ENCODE measurements around the gene SYNPO2. TPM values are rescaled to one million over a fixed set of nuclear protein-coding genes. Genes with fewer than 3 reads are reported as not detected.

SYNPO2 gene
- total and polyA plus RNA-seq, 10 of the 15 experiments (the other 5 are each of a cell fraction or from before 2014, with no cell fraction given): 0.04 to 0.34 (median 0.28) TPM

- ChIA-PET POLR2A (no interaction called here), CTCF (interaction anchor here (0.6 kb wide), 1 partner anchor 1071 kb away, joined by 3 read pairs; no protein-coding TSS in a partner anchor), SMC1A (ENCODE audit: uncharacterized antibody, unreplicated experiment) (no interaction called here), RAD21 (ENCODE audit: unreplicated experiment) (no interaction called here)
- H3K36me3 ChIP-seq (ENCODE audit: control insufficient read depth in 2 of 2, insufficient read depth in 2 of 2, low read length in 1 of 2): no peaks in the 10 kb centered on the region
- in situ Hi-C loops (cut with MboI) (no loop called here), intact Hi-C loops (cut with micrococcal nuclease; ENCODE audit: unreplicated experiment) (no loop called here)
- ATAC-seq (no peak), DNase-seq (ENCODE audit: low read depth, low spot score) (no peak), FAIRE-seq (no peak)
- no peaks in the 10 kb centered on the region for H3K4me1 ChIP-seq (ENCODE audit: control insufficient read depth, insufficient read depth, low read length)
- H3K79me2 ChIP-seq (ENCODE audit: control insufficient read depth, insufficient read depth, low read length): no peaks in the 10 kb centered on the region
- H3K9ac ChIP-seq (ENCODE audit: control insufficient read depth, insufficient read depth, low read length): no peak overlapping the region
- H3K27me3 ChIP-seq (replicated peaks in 1 of 2; ENCODE audit: control insufficient read depth in 2 of 2, insufficient read depth in 2 of 2, low read length in 1 of 2): no peaks in the 10 kb centered on the region; a peak in 1 of 4 replicates
- H3K4me2 ChIP-seq (ENCODE audit: control insufficient read depth, insufficient read depth): no peak overlapping the region
- no peak overlapping the region for H3K27ac ChIP-seq (ENCODE audit: control insufficient read depth, insufficient read depth)
- no peaks in the 10 kb centered on the region for H3K9me3 ChIP-seq (replicated peaks; ENCODE audit: control insufficient read depth, insufficient read depth, low read length)
- 56% methylated on average over 3 of the region's 3 CpGs for WGBS (ENCODE audit: insufficient coverage, insufficient replicate concordance, low lambda C conversion rate, missing lambda C conversion rate)
- no TSS peak for BruUV-seq (replicated peaks)
- no peaks in the 10 kb centered on the region for H4K20me1 ChIP-seq (ENCODE audit: control insufficient read depth, insufficient read depth)
- H3K4me3 ChIP-seq: no peak overlapping the region
- H2AFZ ChIP-seq (ENCODE audit: control insufficient read depth, low read depth, low read length): no peak overlapping the region
- no peak for TF ChIP-seq TCF12 (IDR thresholded peaks at IDR 0.05; ENCODE audit: low read depth, low read length)
- TF ChIP-seq SPI1 (IDR thresholded peaks at IDR 0.05; ENCODE audit: borderline replicate concordance, insufficient read depth, low read depth, low read length): no peak
- no peak for TF ChIP-seq RUNX3 (IDR thresholded peaks at IDR 0.05; ENCODE audit: low read length)
- no peak for TF ChIP-seq MYC (IDR thresholded peaks at IDR 0.05; ENCODE audit: insufficient read depth, insufficient read length, insufficient replicate concordance, low read length, severe bottlenecking)
- TF ChIP-seq MAX (IDR thresholded peaks at IDR 0.05; ENCODE audit: low read depth, low read length): no peak
- TF ChIP-seq MYB (IDR thresholded peaks at IDR 0.05; ENCODE audit: borderline replicate concordance, low read depth, low read length): no peak
- no peak for TF ChIP-seq ZBTB33 (IDR thresholded peaks at IDR 0.05)
- no peak for TF ChIP-seq BMI1 (IDR thresholded peaks at IDR 0.05; ENCODE audit: borderline replicate concordance)
- no peak for TF ChIP-seq HCFC1 (IDR thresholded peaks at IDR 0.05; ENCODE audit: low read length)
- TF ChIP-seq PBX3 (IDR thresholded peaks at IDR 0.05; ENCODE audit: insufficient replicate concordance, low read depth, low read length): no peak
- TF ChIP-seq NKRF (conservative IDR thresholded peaks at IDR 0.05): no peak
- TF ChIP-seq E2F8 (IDR thresholded peaks at IDR 0.05; ENCODE audit: low read depth, partially characterized antibody): no peak
- TF ChIP-seq SREBF2 (IDR thresholded peaks at IDR 0.05; ENCODE audit: low read length): no peak
- TF ChIP-seq CBX3 (IDR thresholded peaks at IDR 0.05; ENCODE audit: borderline replicate concordance, low read depth): no peak
- TF ChIP-seq NBN (IDR thresholded peaks at IDR 0.05): no peak
- TF ChIP-seq TARDBP (IDR thresholded peaks at IDR 0.05; ENCODE audit: borderline replicate concordance): no peak
Measured at GRCh38 chr4:119002476-119002875, 113.8 kb downstream of the SYNPO2 start.

All from GM12878 (cell line).